Endothelial cell (in vitro differentiated cells): Measurements from ENCODE around the gene NFATC3. TPM values are rescaled to one million over a fixed set of nuclear protein-coding genes. Genes with fewer than 3 reads are reported as not detected.

Experiments used
- DNase-seq: peaks from one replicate; pipeline ENCODE4 v3.0.0; 2021; ENCODE audit warnings: low spot score
- H3K27ac Mint-ChIP-seq: one replicate; pipeline ENCODE4 v1.8.0; 2021; ENCODE audit warnings: mixed read lengths, inconsistent platforms; ENCODE audit not compliant: unreplicated experiment
- H3K27me3 Mint-ChIP-seq: one replicate; pipeline ENCODE4 v1.8.0; 2021; ENCODE audit warnings: mild to moderate bottlenecking, moderate library complexity, mixed read lengths, inconsistent platforms; ENCODE audit not compliant: unreplicated experiment
- H3K36me3 Mint-ChIP-seq: one replicate; pipeline ENCODE4 v1.8.0; 2021; ENCODE audit warnings: mild to moderate bottlenecking, low read depth, mixed read lengths, inconsistent platforms; ENCODE audit not compliant: unreplicated experiment
- H3K4me1 Mint-ChIP-seq: one replicate; pipeline ENCODE4 v1.8.0; 2021; ENCODE audit warnings: mild to moderate bottlenecking, mixed read lengths, inconsistent platforms; ENCODE audit not compliant: unreplicated experiment
- H3K4me3 Mint-ChIP-seq: one replicate; pipeline ENCODE4 v1.8.0; 2021; ENCODE audit warnings: mild to moderate bottlenecking, mixed read lengths, inconsistent platforms; ENCODE audit not compliant: unreplicated experiment
- H3K9me3 Mint-ChIP-seq: one replicate; pipeline ENCODE4 v1.8.0; 2021; ENCODE audit warnings: mixed read lengths, inconsistent platforms; ENCODE audit not compliant: unreplicated experiment
- total RNA-seq: library from RNA; stranded (reverse); fragmentation: NEBNext Ultra II Directional; extraction: Animal tissue kit (Norgen Biotek cat#: 25700); gene quantifications from one replicate; pipeline ENCODE4 v1.2.1, GENCODE V29; 2021; ENCODE audit not compliant: unreplicated experiment
- TF ChIP-seq, protein P1 (sequence below): fragments of 200-600 bp; sonication (generic); IDR thresholded peaks from one replicate; pipeline ENCODE4 v1.5.0; 2021; ENCODE audit warnings: antibody characterized with exemption; ENCODE audit not compliant: unreplicated experiment

The NFATC3 gene
- total RNA-seq, 1 donor from 2014 or later = 38.4 TPM

GRCh38 chr16:68269793-68270192 is 184.6 kb downstream of the NFATC3 start:
- Mint-ChIP-seq H3K27me3 (peaks cover 3% of the 10 kb centered on the region), H3K36me3 (peaks cover 5% of the 10 kb centered on the region)

DNA sequence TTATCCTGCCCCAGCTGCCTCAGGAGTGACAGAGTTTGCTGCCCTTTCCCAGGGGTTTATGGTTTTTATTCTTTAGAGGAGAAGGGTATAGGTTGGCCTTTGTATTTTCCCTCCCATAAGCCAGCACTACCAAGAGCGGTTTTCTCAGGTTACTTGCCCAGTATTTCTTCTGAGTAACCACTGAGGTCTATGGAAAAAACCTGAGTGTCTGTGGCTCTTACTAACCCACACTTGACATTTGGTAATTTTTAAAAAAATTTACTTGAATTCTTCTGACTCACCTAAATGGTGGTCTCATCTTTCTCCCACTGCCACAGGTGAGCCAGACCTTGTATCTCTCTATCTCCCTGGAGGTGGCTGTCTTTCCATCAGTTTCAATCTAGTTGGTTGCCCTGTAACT is 185.2 kb downstream of the NFATC3 start:
- H3K4me3 Mint-ChIP-seq = no peak overlapping the region
- TF ChIP-seq, protein P1, sequence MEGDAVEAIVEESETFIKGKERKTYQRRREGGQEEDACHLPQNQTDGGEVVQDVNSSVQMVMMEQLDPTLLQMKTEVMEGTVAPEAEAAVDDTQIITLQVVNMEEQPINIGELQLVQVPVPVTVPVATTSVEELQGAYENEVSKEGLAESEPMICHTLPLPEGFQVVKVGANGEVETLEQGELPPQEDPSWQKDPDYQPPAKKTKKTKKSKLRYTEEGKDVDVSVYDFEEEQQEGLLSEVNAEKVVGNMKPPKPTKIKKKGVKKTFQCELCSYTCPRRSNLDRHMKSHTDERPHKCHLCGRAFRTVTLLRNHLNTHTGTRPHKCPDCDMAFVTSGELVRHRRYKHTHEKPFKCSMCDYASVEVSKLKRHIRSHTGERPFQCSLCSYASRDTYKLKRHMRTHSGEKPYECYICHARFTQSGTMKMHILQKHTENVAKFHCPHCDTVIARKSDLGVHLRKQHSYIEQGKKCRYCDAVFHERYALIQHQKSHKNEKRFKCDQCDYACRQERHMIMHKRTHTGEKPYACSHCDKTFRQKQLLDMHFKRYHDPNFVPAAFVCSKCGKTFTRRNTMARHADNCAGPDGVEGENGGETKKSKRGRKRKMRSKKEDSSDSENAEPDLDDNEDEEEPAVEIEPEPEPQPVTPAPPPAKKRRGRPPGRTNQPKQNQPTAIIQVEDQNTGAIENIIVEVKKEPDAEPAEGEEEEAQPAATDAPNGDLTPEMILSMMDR = no peak
- H3K27ac Mint-ChIP-seq = no peak overlapping the region
- H3K27me3 Mint-ChIP-seq = peaks cover under 1% of the 10 kb centered on the region
- peaks cover 4% of the 10 kb centered on the region for H3K4me1 Mint-ChIP-seq
- H3K9me3 Mint-ChIP-seq = no peaks in the 10 kb centered on the region
- H3K36me3 Mint-ChIP-seq = peaks cover 5% of the 10 kb centered on the region
- no peak for DNase-seq

More at GRCh38 chr16:68269793-68270192, 184.6 kb downstream of the NFATC3 start:
- no peaks in the 10 kb centered on the region for H3K9me3 Mint-ChIP-seq
- no peak overlapping the region for H3K27ac Mint-ChIP-seq
- H3K4me1 Mint-ChIP-seq = peaks cover 8% of the 10 kb centered on the region
- TF ChIP-seq, protein P1 = no peak
- DNase-seq = no peak
- H3K4me3 Mint-ChIP-seq = no peak overlapping the region

DNA sequence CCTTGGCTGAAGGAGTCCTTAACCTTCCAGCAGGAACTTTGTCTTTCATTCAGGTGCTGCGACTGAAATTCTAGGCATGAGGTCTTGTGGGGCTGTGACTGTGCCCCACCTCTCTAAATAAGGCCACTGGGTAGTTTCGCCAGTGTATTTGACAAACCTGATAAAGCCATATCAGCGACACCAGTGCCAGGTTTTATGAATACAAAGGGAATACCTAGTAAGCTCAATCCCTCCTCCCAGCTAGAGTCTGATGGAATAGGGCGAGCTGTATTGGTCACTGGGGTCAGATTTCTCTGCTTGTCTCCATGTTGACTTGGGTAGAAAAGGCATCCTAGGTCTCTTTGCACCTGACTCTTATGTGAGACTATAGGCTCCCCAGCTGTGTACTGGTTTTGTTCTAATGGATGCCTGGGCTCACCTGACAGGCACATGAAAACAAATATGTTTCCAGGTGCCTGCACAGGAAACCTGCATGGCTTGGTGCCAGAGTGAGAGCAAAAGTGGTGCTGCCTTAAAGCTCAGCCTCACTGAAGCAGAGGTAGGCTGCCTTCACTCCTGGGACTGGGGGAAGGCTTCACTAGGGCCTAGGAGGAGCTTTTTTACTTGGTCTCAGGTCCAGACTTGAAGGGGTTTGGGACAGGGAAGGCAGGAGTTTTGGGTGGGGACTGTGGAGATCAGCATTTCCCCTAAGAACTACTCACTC is 187.5 kb downstream of the NFATC3 start:
- DNase-seq = no peak
- H3K27ac Mint-ChIP-seq = no peak overlapping the region

DNA sequence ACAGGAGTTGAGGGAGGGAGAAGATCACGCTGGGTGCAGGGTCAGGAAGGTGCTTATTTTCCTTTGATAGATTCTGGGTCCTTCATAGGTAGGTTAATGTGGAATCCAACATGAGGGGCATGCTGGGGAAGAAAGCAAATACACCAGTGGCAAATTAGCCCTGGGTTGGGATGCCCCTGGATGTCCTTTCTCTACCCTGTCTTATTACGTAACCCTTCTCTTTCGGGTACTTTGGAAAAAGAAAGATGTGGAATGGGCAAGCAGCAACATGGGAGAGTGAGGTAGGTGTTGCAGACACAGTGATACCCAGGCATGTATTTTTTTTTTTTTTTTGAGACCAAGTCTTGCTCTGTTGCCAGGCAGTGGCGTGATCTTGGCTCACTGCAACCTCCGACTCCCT is 188.3 kb downstream of the NFATC3 start:
- no peaks in the 10 kb centered on the region for H3K9me3 Mint-ChIP-seq
- H3K27ac Mint-ChIP-seq = peak overlapping the region; percentile 32

More for the DNA sequence above, 187.5 kb downstream of the NFATC3 start:
- TF ChIP-seq, protein P1 = no peak
- Mint-ChIP-seq H3K4me3 (no peak overlapping the region), H3K9me3 (no peaks in the 10 kb centered on the region), H3K4me1 (no peaks in the 10 kb centered on the region), H3K36me3 (peaks cover 5% of the 10 kb centered on the region), H3K27me3 (no peaks in the 10 kb centered on the region)

DNA sequence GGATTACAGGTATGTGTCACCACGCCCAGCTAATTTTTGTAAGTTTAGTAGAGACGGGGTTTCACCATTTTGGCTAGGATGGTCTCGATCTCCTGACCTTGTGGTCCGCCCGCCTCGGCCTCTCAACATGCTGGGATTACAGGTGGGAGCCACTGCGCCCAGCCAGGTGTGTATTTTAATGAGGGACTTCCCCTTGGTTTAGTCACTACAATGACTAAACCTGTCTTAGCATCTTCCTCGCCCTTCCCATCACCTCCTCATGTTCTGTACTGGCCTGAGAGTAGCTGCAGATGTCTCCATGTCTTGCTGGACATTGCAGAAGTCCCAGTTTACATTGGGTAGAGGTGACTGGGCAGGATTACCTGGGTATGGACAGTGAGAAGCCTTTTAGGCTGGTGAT is 188.7 kb downstream of the NFATC3 start:
- no peak for DNase-seq
- no peaks in the 10 kb centered on the region for H3K9me3 Mint-ChIP-seq
- TF ChIP-seq, protein P1 = no peak
- peaks cover 5% of the 10 kb centered on the region for H3K36me3 Mint-ChIP-seq
- H3K4me3 Mint-ChIP-seq = no peak overlapping the region
- H3K27ac Mint-ChIP-seq = no peak overlapping the region
- H3K4me1 Mint-ChIP-seq = no peaks in the 10 kb centered on the region
- no peaks in the 10 kb centered on the region for H3K27me3 Mint-ChIP-seq

More for the DNA sequence above, 188.3 kb downstream of the NFATC3 start:
- H3K27me3 Mint-ChIP-seq = no peaks in the 10 kb centered on the region
- no peak overlapping the region for H3K4me3 Mint-ChIP-seq
- TF ChIP-seq, protein P1 = no peak
- H3K36me3 Mint-ChIP-seq = peaks cover 5% of the 10 kb centered on the region
- DNase-seq = no peak
- H3K4me1 Mint-ChIP-seq = no peaks in the 10 kb centered on the region
